Lung (tissue), 12 donors: ENCODE results near the gene OXCT1. TPM values are rescaled to one million over a fixed set of nuclear protein-coding genes. Genes with fewer than 3 reads are reported as not detected.
A peak's percentile ranks its signal among the peaks of the same experiment; 100 is the strongest.

Experiments
- ATAC-seq: fragments of 200-7000 bp; cut with Tn5 transposase; one replicate; pipeline ENCODE4 v1.9.1; 2020; ENCODE audit warnings: moderate number of reproducible peaks; ENCODE audit not compliant: insufficient read depth, low FRiP score
- DNase-seq, 3 donors: peaks; one replicate each; pipeline ENCODE4 v3.0.0-alpha.2; 2013 to 2017
- H3K27ac ChIP-seq, 2 donors: one replicate each; pipeline ENCODE4 v1.5.1; 2013; ENCODE audit warnings: mild to moderate bottlenecking in 2 of 2, moderate library complexity in 2 of 2, control low read depth in 1 of 2, inconsistent platforms in 1 of 2, low read depth in 1 of 2, low read length in 1 of 2
- H3K27me3 ChIP-seq, 3 donors: one replicate each; pipeline ENCODE4 v1.5.1; 2013; ENCODE audit warnings: low read length in 2 of 3; ENCODE audit not compliant: control insufficient read depth in 3 of 3, insufficient read depth in 3 of 3
- H3K36me3 ChIP-seq, 4 donors: one replicate each; pipeline ENCODE4 v1.5.1; 2013; ENCODE audit warnings: low read length in 4 of 4, mild to moderate bottlenecking in 1 of 4, moderate library complexity in 1 of 4; ENCODE audit not compliant: control insufficient read depth in 4 of 4, insufficient read depth in 4 of 4
- H3K4me1 ChIP-seq, 5 donors: one replicate each; pipeline ENCODE4 v1.5.1; 2013; ENCODE audit warnings: low read length in 5 of 5, mild to moderate bottlenecking in 2 of 5, moderate library complexity in 1 of 5; ENCODE audit not compliant: control insufficient read depth in 5 of 5, insufficient read depth in 5 of 5
- H3K4me3 ChIP-seq: one replicate; pipeline ENCODE4 v1.5.1; 2013; ENCODE audit warnings: mild to moderate bottlenecking, control low read depth, moderate library complexity
- H3K9ac ChIP-seq, 2 donors: one replicate each; pipeline ENCODE4 v1.5.1; 2013; ENCODE audit warnings: low read length in 2 of 2, control low read depth in 1 of 2; ENCODE audit not compliant: insufficient read depth in 1 of 2
- H3K9me3 ChIP-seq, 4 donors: one replicate each; pipeline ENCODE4 v1.5.1; 2013; ENCODE audit warnings: low read length in 3 of 4, mild to moderate bottlenecking in 1 of 4, moderate library complexity in 1 of 4; ENCODE audit not compliant: control insufficient read depth in 4 of 4, insufficient read depth in 3 of 4
- CTCF ChIP-seq: IDR thresholded peaks from 2 replicates; pipeline ENCODE4 v1.5.1; 2012; ENCODE audit warnings: mild to moderate bottlenecking; ENCODE audit errors: control extremely low read depth, extremely low read depth
- WGBS, 2 donors: extraction: QIAGEN DNeasy Blood & Tissue Kit; methylation state at CpG; one replicate each; pipeline ENCODE4 v1.1.7; 2013; 5-methylcytosine and 5-hydroxymethylcytosine counted together
- polyA plus RNA-seq, 2 donors: library from polyadenylated mRNA; stranded (reverse); fragments of 200-250 nt; gene quantifications; one replicate each; pipeline ENCODE4 v1.2.1, GENCODE V29; 2013
- total RNA-seq, 2 donors: library from RNA; depleted of rRNA in 1 of 2; stranded (reverse); fragments of >200 nt in 1 of 2; gene quantifications; one replicate each; pipeline ENCODE4 v1.2.1, GENCODE V29; 2014 to 2021
- donor health status: control.
- donor health status: control.
- donor health status: Bipolar disorder and iron deficiency.
- donor health status: healthy.
- donor health status: DM: yes; HTN: yes; CAD: no.

The OXCT1 gene
- total and polyA plus RNA-seq, 4 donors = 6.7 to 17.3 (median 12.7) TPM

DNA sequence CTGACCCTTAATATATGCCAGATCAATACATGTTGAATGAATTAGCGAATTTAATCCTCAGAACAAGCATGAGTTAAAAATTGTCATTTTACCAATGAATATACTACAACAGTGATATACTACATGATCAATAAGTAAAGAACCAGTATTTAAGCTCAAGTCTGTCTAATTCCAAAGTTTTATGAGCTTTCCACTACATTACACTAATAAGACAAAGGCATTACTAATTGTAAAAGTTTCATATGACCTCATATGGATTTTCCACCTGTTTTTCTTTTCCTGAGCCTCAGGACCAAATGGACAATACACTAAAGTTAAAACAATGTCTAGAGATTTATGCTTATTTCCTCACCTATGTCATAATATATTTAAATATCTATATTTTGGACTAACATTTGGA lies 80.8 kb downstream of the OXCT1 start:
- peaks cover 0 to 68% (median 18%) of the 10 kb centered on the region in 5 donors for H3K4me1 ChIP-seq
- peak overlapping the region in 1 of 2 donors; percentile 26 for H3K9ac ChIP-seq
- TF ChIP-seq CTCF = no peak
- no peak overlapping the region for H3K4me3 ChIP-seq
- ATAC-seq (no peak), DNase-seq (no peak)
- WGBS, 2 donors = 95 to 97% methylated on average over 1 of the region's 1 CpG
- H3K27me3 ChIP-seq = no peaks in the 10 kb centered on the region
- no peaks in the 10 kb centered on the region for H3K9me3 ChIP-seq
- H3K27ac ChIP-seq = no peak overlapping the region
- H3K36me3 ChIP-seq = peaks cover 0 to 1% (median under 1%) of the 10 kb centered on the region in 4 donors

DNA sequence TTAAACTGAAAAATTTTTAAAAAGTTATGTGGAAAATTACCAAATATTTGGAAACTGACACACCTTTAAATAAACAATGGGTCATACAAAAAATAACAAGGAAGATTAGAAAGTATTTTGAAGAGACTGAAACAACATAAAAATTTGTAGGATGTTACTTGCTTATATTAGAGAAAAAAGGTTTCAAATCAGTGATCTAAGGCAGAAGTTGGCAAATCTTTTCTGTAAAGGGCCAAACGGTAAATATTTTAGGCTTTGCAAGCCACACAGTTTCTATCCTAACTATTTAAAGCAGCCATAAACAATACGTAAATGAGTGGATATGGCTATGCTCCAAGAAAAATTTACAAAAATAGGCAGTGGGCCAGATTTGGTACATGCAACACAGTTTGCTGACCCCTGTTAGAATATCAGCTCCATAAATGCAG lies 81.3 kb downstream of the OXCT1 start:
- WGBS, 2 donors = 49 to 64% methylated on average over 2 of the region's 2 CpGs
- H3K4me1 ChIP-seq = peaks cover 0 to 64% (median 14%) of the 10 kb centered on the region in 5 donors
- DNase-seq (peak; percentile 53 to 92 (median 92)), ATAC-seq (no peak)
- H3K27ac ChIP-seq = peak overlapping the region in 1 of 2 donors; percentile 9
- peaks cover 0 to 4% (median 0%) of the 10 kb centered on the region in 4 donors for H3K36me3 ChIP-seq
- no peak for TF ChIP-seq CTCF
- H3K9me3 ChIP-seq = no peaks in the 10 kb centered on the region
- no peak overlapping the region for H3K4me3 ChIP-seq
- H3K27me3 ChIP-seq = no peaks in the 10 kb centered on the region
- H3K9ac ChIP-seq = peak overlapping the region in 1 of 2 donors; percentile 26

- ATAC-seq (no peak), DNase-seq (peak in 2 of 3 donors; percentile 21 to 43)
- Histone ChIP-seq H3K4me1 (peaks cover 0 to 49% (median 13%) of the 10 kb centered on the region in 5 donors), H3K9me3 (no peaks in the 10 kb centered on the region), H3K27ac (no peak overlapping the region), H3K27me3 (no peaks in the 10 kb centered on the region), H3K4me3 (no peak overlapping the region), H3K9ac (no peak overlapping the region), H3K36me3 (peaks cover 0 to 8% (median 0%) of the 10 kb centered on the region in 4 donors)
- no peak for TF ChIP-seq CTCF
- WGBS, 2 donors = 96 to 97% methylated on average over 2 of the region's 2 CpGs
These were observed 83.0 kb downstream of the OXCT1 start for GRCh38 chr5:41787265-41787664.

DNA sequence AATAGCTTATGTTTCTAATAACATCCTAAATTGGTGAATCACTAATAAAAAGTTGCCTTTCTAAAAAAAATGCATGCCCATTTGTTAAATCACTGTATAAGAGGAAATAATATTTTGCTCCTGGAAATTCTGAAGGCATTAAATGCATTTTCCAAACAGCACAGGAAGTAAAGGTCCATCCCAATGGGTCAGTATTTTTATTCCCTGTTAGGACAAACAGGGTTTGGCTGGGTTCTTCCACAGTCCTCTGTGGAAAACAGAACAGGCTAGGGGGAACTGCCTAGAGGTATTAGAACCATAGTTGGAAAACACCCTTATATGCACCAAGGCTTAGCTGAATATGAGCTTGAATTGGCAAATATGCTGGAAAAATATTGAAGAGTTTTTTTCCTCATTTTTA lies 85.2 kb downstream of the OXCT1 start:
- Histone ChIP-seq H3K9me3 (no peaks in the 10 kb centered on the region), H3K9ac (no peak overlapping the region), H3K27ac (no peak overlapping the region), H3K4me3 (no peak overlapping the region), H3K36me3 (peaks cover 0 to 8% (median 0%) of the 10 kb centered on the region in 4 donors), H3K27me3 (no peaks in the 10 kb centered on the region), H3K4me1 (peaks cover 0 to 36% (median 11%) of the 10 kb centered on the region in 5 donors)
- no peak for ATAC-seq
- no peak for DNase-seq
- TF ChIP-seq CTCF = no peak
